ENCODE measurements around the gene M1AP. TPM values are rescaled to one million over a fixed set of nuclear protein-coding genes. Genes with fewer than 3 reads are reported as not detected.

M1AP gene
- polyA plus RNA-seq, 1 donor, result 0.14 TPM

Other genes with a start within 250 kb of the M1AP start
- gene C2orf81, start 226.7 kb downstream of the M1AP start, polyA plus RNA-seq (ENCODE audit: insufficient read length), result 2.2 TPM
- 8.7 TPM for gene WDR54, start 226.6 kb downstream of the M1AP start, polyA plus RNA-seq (ENCODE audit: insufficient read length)
- gene RTKN, start 206.4 kb downstream of the M1AP start, polyA plus RNA-seq (ENCODE audit: insufficient read length), result 50.9 TPM
- 19.0 TPM for gene INO80B, start 193.2 kb downstream of the M1AP start, polyA plus RNA-seq (ENCODE audit: insufficient read length)
- 57.6 TPM for gene WBP1, start 189.9 kb downstream of the M1AP start, polyA plus RNA-seq (ENCODE audit: insufficient read length)
- 30.4 TPM for gene MOGS, start 182.9 kb downstream of the M1AP start, polyA plus RNA-seq (ENCODE audit: insufficient read length)
- 66.9 TPM for gene MRPL53, start 175.7 kb downstream of the M1AP start, polyA plus RNA-seq (ENCODE audit: insufficient read length)
- 9.9 TPM for gene CCDC142, start 165.3 kb downstream of the M1AP start, polyA plus RNA-seq (ENCODE audit: insufficient read length)
- 18.3 TPM for gene TTC31, start 165.2 kb downstream of the M1AP start, polyA plus RNA-seq (ENCODE audit: insufficient read length)
- 1.2 TPM for gene LBX2, start 148.7 kb downstream of the M1AP start, polyA plus RNA-seq (ENCODE audit: insufficient read length)
- 14.1 TPM for gene PCGF1, start 140.6 kb downstream of the M1AP start, polyA plus RNA-seq (ENCODE audit: insufficient read length)
- not detected for gene TLX2, start 133.9 kb downstream of the M1AP start, polyA plus RNA-seq (ENCODE audit: insufficient read length)
- 0.14 TPM for gene DQX1, start 122.1 kb downstream of the M1AP start, polyA plus RNA-seq (ENCODE audit: insufficient read length)
- gene AUP1, start 118.6 kb downstream of the M1AP start, polyA plus RNA-seq (ENCODE audit: insufficient read length), result 60.5 TPM
- 28.8 TPM for gene HTRA2, start 118.4 kb downstream of the M1AP start, polyA plus RNA-seq (ENCODE audit: insufficient read length)
- gene LOXL3, start 94.4 kb downstream of the M1AP start, polyA plus RNA-seq (ENCODE audit: insufficient read length), result 8.7 TPM
- 5.5 TPM for gene DOK1, start 93.6 kb downstream of the M1AP start, polyA plus RNA-seq (ENCODE audit: insufficient read length)
- gene SEMA4F, start 5.9 kb upstream of the M1AP start, polyA plus RNA-seq (ENCODE audit: insufficient read length), result 2.1 TPM
- gene HK2, start 185.8 kb upstream of the M1AP start, polyA plus RNA-seq (ENCODE audit: insufficient read length), result 6.6 TPM

Data from forelimb muscle (tissue), 1 donor.